ENCODE data around the gene MAP7. TPM values are rescaled to one million over a fixed set of nuclear protein-coding genes. Genes with fewer than 3 reads are reported as not detected.

Gene MAP7
- total and polyA plus RNA-seq, 2 of the 13 experiments (the other 11 are each of a cell fraction or from before 2014, with no cell fraction given), result 0.04 TPM; not detected in 1

DNA sequence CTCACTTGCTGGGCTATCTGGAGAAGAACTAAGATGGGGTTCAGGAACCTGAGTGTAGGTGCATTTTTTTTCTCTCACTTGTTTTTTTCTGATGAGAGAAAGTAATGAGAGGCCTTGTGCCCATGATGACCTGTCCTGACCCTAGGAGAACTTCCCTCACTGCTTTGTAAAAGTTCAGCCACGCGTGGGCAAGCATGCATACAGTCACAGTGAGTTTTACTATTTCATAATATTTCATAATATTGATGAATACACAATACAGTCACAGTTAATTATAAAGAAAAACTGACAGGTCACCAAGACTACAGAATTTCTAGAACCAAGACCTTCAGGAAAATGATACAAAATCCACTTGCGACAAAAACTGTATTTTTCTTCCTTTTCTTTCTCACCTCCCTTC lies 111.8 kb downstream of the MAP7 start:
- no peak for TF ChIP-seq SIN3B (IDR thresholded peaks at IDR 0.05; ENCODE audit: low read length)
- TF ChIP-seq ZNF256 (CRISPR knock-in tag; conservative IDR thresholded peaks at IDR 0.05), result no peak
- TF ChIP-seq, protein P1, sequence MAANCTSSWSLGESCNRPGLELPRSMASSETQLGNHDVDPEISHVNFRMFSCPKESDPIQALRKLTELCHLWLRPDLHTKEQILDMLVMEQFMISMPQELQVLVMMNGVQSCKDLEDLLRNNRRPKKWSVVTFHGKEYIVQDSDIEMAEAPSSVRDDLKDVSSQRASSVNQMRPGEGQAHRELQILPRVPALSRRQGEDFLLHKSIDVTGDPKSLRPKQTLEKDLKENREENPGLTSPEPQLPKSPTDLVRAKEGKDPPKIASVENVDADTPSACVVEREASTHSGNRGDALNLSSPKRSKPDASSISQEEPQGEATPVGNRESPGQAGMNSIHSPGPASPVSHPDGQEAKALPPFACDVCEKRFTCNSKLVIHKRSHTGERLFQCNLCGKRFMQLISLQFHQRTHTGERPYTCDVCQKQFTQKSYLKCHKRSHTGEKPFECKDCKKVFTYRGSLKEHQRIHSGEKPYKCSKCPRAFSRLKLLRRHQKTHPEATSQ (CRISPR knock-in tag; IDR thresholded peaks at IDR 0.05; ENCODE audit: borderline replicate concordance), result no peak
- TF ChIP-seq HNRNPK (IDR thresholded peaks at IDR 0.05; ENCODE audit: low read depth, low read length, poor library complexity, severe bottlenecking), result peak; percentile 19
- TF ChIP-seq, protein P2, sequence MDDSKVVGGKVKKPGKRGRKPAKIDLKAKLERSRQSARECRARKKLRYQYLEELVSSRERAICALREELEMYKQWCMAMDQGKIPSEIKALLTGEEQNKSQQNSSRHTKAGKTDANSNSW (CRISPR knock-in tag; IDR thresholded peaks at IDR 0.05; ENCODE audit: borderline replicate concordance), result no peak
- no peak for TF ChIP-seq ARHGAP35 (CRISPR knock-in tag; IDR thresholded peaks at IDR 0.05; ENCODE audit: borderline replicate concordance)
- POLR2A ChIA-PET, result no interaction called here
- ATAC-seq (no peak), FAIRE-seq (no peak), DNase-seq (ENCODE audit: low spot score) (no peak)
- Histone ChIP-seq H3K9me3 (ENCODE audit: low read length) (no peaks in the 10 kb centered on the region), H3K4me3 (replicated peaks in 1 of 3; ENCODE audit: insufficient read depth in 1 of 3, low read depth in 2 of 3, low read length in 3 of 3) (no peak overlapping the region), H3K4me2 (ENCODE audit: low read depth, low read length) (no peak overlapping the region), H3K27ac (ENCODE audit: extremely low read length, insufficient read depth, low read length) (no peak overlapping the region), H3K9ac (ENCODE audit: insufficient read depth, low read depth, low read length) (no peak overlapping the region), H3K79me2 (ENCODE audit: insufficient read depth, low read length) (no peaks in the 10 kb centered on the region), H3K36me3 (replicated peaks in 1 of 2; ENCODE audit: control insufficient read depth in 1 of 2, insufficient read depth in 2 of 2, low read length in 2 of 2) (no peaks in the 10 kb centered on the region), H3K27me3 (ENCODE audit: control insufficient read depth in 1 of 2, insufficient read depth in 2 of 2, low read length in 2 of 2) (0 out of 5 replicates have a peak, but pooled peaks cover 0 to 4% of the 10 kb centered on the region in 2 experiments), H4K20me1 (ENCODE audit: insufficient read depth, low read length) (no peaks in the 10 kb centered on the region), H3K4me1 (ENCODE audit: insufficient read depth, low read length) (no peaks in the 10 kb centered on the region), H2AFZ (ENCODE audit: low read length) (no peak overlapping the region)
- WGBS (ENCODE audit: low lambda C conversion rate), result 16% methylated on average over 3 of the region's 3 CpGs
- in situ Hi-C loops (cut with HindIII; ENCODE audit: extremely low pct_ligation_motif_present, low pct_unique_long_range_greater_than_20kb) (no loop called here), intact Hi-C loops (cut with micrococcal nuclease; ENCODE audit: unreplicated experiment) (no loop called here)
- no TSS peak for BruUV-seq (replicated peaks)
- CTCF ChIA-PET (ENCODE audit: low intra/inter-chr PET ratio, low total read pairs), result no interaction called here

DNA sequence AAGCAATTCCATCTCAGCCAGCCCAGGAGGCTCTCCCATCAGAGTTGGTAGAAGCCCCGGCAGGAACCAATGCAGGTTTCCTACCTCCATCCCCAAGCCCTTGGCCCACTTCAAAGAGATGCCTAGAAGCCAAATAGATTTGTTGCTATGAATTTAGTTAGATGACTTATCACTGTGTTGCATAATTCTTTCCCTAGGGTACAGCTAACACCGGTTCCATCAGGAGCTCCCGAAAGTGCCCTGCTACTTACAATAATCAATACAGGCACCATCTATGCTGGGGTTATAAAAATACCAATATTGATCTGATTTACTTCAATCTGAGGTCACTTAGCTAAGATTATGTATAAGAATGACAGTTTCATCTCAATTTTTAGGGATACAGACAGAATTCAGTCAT lies 113.0 kb downstream of the MAP7 start:
- ChIA-PET POLR2A (no interaction called here), CTCF (ENCODE audit: low intra/inter-chr PET ratio, low total read pairs) (no interaction called here)
- H3K27ac ChIP-seq (ENCODE audit: extremely low read length, insufficient read depth, low read length), result no peak overlapping the region
- H3K36me3 ChIP-seq (replicated peaks in 1 of 2; ENCODE audit: control insufficient read depth in 1 of 2, insufficient read depth in 2 of 2, low read length in 2 of 2), result no peaks in the 10 kb centered on the region
- FAIRE-seq, result no peak
- H3K4me2 ChIP-seq (ENCODE audit: low read depth, low read length), result no peak overlapping the region
- no peak for ATAC-seq
- no peaks in the 10 kb centered on the region for H3K79me2 ChIP-seq (ENCODE audit: insufficient read depth, low read length)
- no peak for DNase-seq (ENCODE audit: low spot score)
- intact Hi-C loops (cut with micrococcal nuclease; ENCODE audit: unreplicated experiment) (no loop called here), in situ Hi-C loops (cut with HindIII; ENCODE audit: extremely low pct_ligation_motif_present, low pct_unique_long_range_greater_than_20kb) (no loop called here)
- H3K4me3 ChIP-seq (replicated peaks in 1 of 3; ENCODE audit: insufficient read depth in 1 of 3, low read depth in 2 of 3, low read length in 3 of 3), result no peak overlapping the region
- BruUV-seq (replicated peaks), result no TSS peak
- no peak overlapping the region for H3K9ac ChIP-seq (ENCODE audit: insufficient read depth, low read depth, low read length)
- H3K4me1 ChIP-seq (ENCODE audit: insufficient read depth, low read length), result no peaks in the 10 kb centered on the region
- WGBS (ENCODE audit: low lambda C conversion rate), result 8% methylated on average over 3 of the region's 3 CpGs
- 0 out of 5 replicates have a peak, but pooled peaks cover 0 to 4% of the 10 kb centered on the region in 2 experiments for H3K27me3 ChIP-seq (ENCODE audit: control insufficient read depth in 1 of 2, insufficient read depth in 2 of 2, low read length in 2 of 2)
- no peaks in the 10 kb centered on the region for H4K20me1 ChIP-seq (ENCODE audit: insufficient read depth, low read length)
- no peak overlapping the region for H2AFZ ChIP-seq (ENCODE audit: low read length)
- H3K9me3 ChIP-seq (ENCODE audit: low read length), result no peaks in the 10 kb centered on the region
- no peak for TF ChIP-seq STAT5B (CRISPR knock-in tag; IDR thresholded peaks at IDR 0.05)
- no peak for TF ChIP-seq DPF2 (CRISPR knock-in tag; IDR thresholded peaks at IDR 0.05; ENCODE audit: borderline replicate concordance, low read depth)
- no peak for TF ChIP-seq DNMT3B (CRISPR knock-in tag; conservative IDR thresholded peaks at IDR 0.05)
- no peak for TF ChIP-seq XRCC5 (optimal IDR thresholded peaks at IDR 0.05; ENCODE audit: low read length)
- no peak for TF ChIP-seq CC2D1A (CRISPR knock-in tag; IDR thresholded peaks at IDR 0.05)
- TF ChIP-seq YY1 (IDR thresholded peaks at IDR 0.05; ENCODE audit: insufficient read depth, insufficient replicate concordance, low read depth, low read length), result no peak
- no peak for TF ChIP-seq ZNF501 (CRISPR knock-in tag; IDR thresholded peaks at IDR 0.05)
- TF ChIP-seq, protein P3, sequence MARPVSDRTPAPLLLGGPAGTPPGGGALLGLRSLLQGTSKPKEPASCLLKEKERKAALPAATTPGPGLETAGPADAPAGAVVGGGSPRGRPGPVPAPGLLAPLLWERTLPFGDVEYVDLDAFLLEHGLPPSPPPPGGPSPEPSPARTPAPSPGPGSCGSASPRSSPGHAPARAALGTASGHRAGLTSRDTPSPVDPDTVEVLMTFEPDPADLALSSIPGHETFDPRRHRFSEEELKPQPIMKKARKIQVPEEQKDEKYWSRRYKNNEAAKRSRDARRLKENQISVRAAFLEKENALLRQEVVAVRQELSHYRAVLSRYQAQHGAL (CRISPR knock-in tag; IDR thresholded peaks at IDR 0.05; ENCODE audit: not compliant biosample characterization), result no peak
- TF ChIP-seq POGZ (CRISPR knock-in tag; IDR thresholded peaks at IDR 0.05), result no peak
- no peak for TF ChIP-seq ASH2L (IDR thresholded peaks at IDR 0.05; ENCODE audit: insufficient read length, low read depth, low read length)

All from HepG2 (cell line).